ENCODE data around the gene TMEM132E.

GRCh38 chr17:34556931-34557330, 22.5 kb upstream of the TMEM132E start:
- TF ChIP-seq, protein P1, sequence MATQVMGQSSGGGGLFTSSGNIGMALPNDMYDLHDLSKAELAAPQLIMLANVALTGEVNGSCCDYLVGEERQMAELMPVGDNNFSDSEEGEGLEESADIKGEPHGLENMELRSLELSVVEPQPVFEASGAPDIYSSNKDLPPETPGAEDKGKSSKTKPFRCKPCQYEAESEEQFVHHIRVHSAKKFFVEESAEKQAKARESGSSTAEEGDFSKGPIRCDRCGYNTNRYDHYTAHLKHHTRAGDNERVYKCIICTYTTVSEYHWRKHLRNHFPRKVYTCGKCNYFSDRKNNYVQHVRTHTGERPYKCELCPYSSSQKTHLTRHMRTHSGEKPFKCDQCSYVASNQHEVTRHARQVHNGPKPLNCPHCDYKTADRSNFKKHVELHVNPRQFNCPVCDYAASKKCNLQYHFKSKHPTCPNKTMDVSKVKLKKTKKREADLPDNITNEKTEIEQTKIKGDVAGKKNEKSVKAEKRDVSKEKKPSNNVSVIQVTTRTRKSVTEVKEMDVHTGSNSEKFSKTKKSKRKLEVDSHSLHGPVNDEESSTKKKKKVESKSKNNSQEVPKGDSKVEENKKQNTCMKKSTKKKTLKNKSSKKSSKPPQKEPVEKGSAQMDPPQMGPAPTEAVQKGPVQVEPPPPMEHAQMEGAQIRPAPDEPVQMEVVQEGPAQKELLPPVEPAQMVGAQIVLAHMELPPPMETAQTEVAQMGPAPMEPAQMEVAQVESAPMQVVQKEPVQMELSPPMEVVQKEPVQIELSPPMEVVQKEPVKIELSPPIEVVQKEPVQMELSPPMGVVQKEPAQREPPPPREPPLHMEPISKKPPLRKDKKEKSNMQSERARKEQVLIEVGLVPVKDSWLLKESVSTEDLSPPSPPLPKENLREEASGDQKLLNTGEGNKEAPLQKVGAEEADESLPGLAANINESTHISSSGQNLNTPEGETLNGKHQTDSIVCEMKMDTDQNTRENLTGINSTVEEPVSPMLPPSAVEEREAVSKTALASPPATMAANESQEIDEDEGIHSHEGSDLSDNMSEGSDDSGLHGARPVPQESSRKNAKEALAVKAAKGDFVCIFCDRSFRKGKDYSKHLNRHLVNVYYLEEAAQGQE (IDR thresholded peaks at IDR 0.05; ENCODE audit: insufficient replicate concordance, low read depth) = no peak
- no peak for TF ChIP-seq POLR2AphosphoS5 (IDR thresholded peaks at IDR 0.05; ENCODE audit: low read depth)
- TF ChIP-seq, protein P2, sequence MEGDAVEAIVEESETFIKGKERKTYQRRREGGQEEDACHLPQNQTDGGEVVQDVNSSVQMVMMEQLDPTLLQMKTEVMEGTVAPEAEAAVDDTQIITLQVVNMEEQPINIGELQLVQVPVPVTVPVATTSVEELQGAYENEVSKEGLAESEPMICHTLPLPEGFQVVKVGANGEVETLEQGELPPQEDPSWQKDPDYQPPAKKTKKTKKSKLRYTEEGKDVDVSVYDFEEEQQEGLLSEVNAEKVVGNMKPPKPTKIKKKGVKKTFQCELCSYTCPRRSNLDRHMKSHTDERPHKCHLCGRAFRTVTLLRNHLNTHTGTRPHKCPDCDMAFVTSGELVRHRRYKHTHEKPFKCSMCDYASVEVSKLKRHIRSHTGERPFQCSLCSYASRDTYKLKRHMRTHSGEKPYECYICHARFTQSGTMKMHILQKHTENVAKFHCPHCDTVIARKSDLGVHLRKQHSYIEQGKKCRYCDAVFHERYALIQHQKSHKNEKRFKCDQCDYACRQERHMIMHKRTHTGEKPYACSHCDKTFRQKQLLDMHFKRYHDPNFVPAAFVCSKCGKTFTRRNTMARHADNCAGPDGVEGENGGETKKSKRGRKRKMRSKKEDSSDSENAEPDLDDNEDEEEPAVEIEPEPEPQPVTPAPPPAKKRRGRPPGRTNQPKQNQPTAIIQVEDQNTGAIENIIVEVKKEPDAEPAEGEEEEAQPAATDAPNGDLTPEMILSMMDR (IDR thresholded peaks at IDR 0.05; ENCODE audit: insufficient read depth, low read length) = no peak

Measured in HL-60 (cell line).